Measurements from ENCODE around the gene ASTL.
A peak's percentile ranks its signal among the peaks of the same experiment; 100 is the strongest.
"Not testable (repeated sequence)": the region's sequence is repeated elsewhere in the genome, so short reads cannot be mapped to it uniquely, and the experiment has no call there.

Gene ASTL

GRCh38 chr2:96138179-96139145 lies at the start of gene ASTL:
Gene ASTL (minus strand): TSS chr2:96138502. CDS start chr2:96138436, 66 bp downstream.
- peak in 1 of 4 experiments; percentile 43 for DNase-seq (ENCODE audit: low read depth in 4 of 4, low spot score in 1 of 4)

- DNase-seq (ENCODE audit: low read depth in 4 of 4, low spot score in 1 of 4) = no peak
These were observed 48.3 kb upstream of the ASTL start for GRCh38 chr2:96186562-96186961.

- DNase-seq (ENCODE audit: low read depth in 4 of 4, low spot score in 1 of 4) = no peak
These were observed 47.2 kb upstream of the ASTL start for GRCh38 chr2:96185516-96185915.

GRCh38 chr2:96184989-96185388 lies 46.7 kb upstream of the ASTL start:
- DNase-seq (ENCODE audit: low read depth in 4 of 4, low spot score in 1 of 4) = no peak

- no peak for DNase-seq (ENCODE audit: low read depth in 4 of 4, low spot score in 1 of 4)
These were observed 45.9 kb upstream of the ASTL start for GRCh38 chr2:96184188-96184587.

- no peak for DNase-seq (ENCODE audit: low read depth in 4 of 4, low spot score in 1 of 4)
These were observed 43.2 kb upstream of the ASTL start for GRCh38 chr2:96181529-96181928.

- DNase-seq (ENCODE audit: low read depth in 4 of 4, low spot score in 1 of 4) = no peak
These were observed 42.2 kb upstream of the ASTL start for GRCh38 chr2:96180521-96180920.

- no peak for DNase-seq (ENCODE audit: low read depth in 4 of 4, low spot score in 1 of 4)
These were observed 41.7 kb upstream of the ASTL start for GRCh38 chr2:96180002-96180401.

GRCh38 chr2:96176661-96177060 lies 38.4 kb upstream of the ASTL start:
- DNase-seq (ENCODE audit: low read depth in 4 of 4, low spot score in 1 of 4) = no peak

- DNase-seq (ENCODE audit: low read depth in 4 of 4, low spot score in 1 of 4) = no peak
These were observed 37.6 kb upstream of the ASTL start for GRCh38 chr2:96175951-96176350.

- peak in 3 of 4 experiments; percentile 73 to 77 (median 76) for DNase-seq (ENCODE audit: low read depth in 4 of 4, low spot score in 1 of 4)
These were observed 36.2 kb upstream of the ASTL start for GRCh38 chr2:96174251-96175144.

GRCh38 chr2:96171831-96172230 lies 33.5 kb upstream of the ASTL start:
- DNase-seq (ENCODE audit: low read depth in 4 of 4, low spot score in 1 of 4) = no peak

- DNase-seq (ENCODE audit: low read depth in 4 of 4, low spot score in 1 of 4) = no peak
These were observed 32.3 kb upstream of the ASTL start for GRCh38 chr2:96170626-96171025.

- no peak for DNase-seq (ENCODE audit: low read depth in 4 of 4, low spot score in 1 of 4)
These were observed 31.7 kb upstream of the ASTL start for GRCh38 chr2:96169868-96170507.

GRCh38 chr2:96167407-96168013 lies 29.2 kb upstream of the ASTL start:
- DNase-seq (ENCODE audit: low read depth in 4 of 4, low spot score in 1 of 4) = no peak

- peak in 1 of 4 experiments; percentile 44 for DNase-seq (ENCODE audit: low read depth in 4 of 4, low spot score in 1 of 4)
These were observed 26.3 kb upstream of the ASTL start for GRCh38 chr2:96164459-96165184.

- DNase-seq (ENCODE audit: low read depth in 4 of 4, low spot score in 1 of 4) = peak in 2 of 4 experiments; percentile 76 to 86
These were observed 25.6 kb upstream of the ASTL start for GRCh38 chr2:96163768-96164429.

GRCh38 chr2:96163415-96163767 lies 25.1 kb upstream of the ASTL start:
- DNase-seq (ENCODE audit: low read depth in 4 of 4, low spot score in 1 of 4) = no peak

- no peak for DNase-seq (ENCODE audit: low read depth in 4 of 4, low spot score in 1 of 4)
These were observed 23.6 kb upstream of the ASTL start for GRCh38 chr2:96161898-96162297.

GRCh38 chr2:96160366-96160765 lies 22.1 kb upstream of the ASTL start:
- DNase-seq (ENCODE audit: low read depth in 4 of 4, low spot score in 1 of 4) = not testable (repeated sequence)

Measured in stimulated activated CD4-positive, alpha-beta T cell treated with anti-CD3 and anti-CD28 coated beads, Interleukin-1b, Interleukin-23, amount 100 ng/mL, for 24 hours (primary cell).